ENCODE results near the gene TMEM184C. TPM values are rescaled to one million over a fixed set of nuclear protein-coding genes. Genes with fewer than 3 reads are reported as not detected.

TMEM184C gene
- total RNA-seq, 3 donors from 2014 or later, result 21.0 to 32.2 (median 26.9) TPM

GRCh38 chr4:147635348-147635747 lies 18.2 kb downstream of the TMEM184C start:
- Histone ChIP-seq H3K27me3 (no peaks in the 10 kb centered on the region), H3K36me3 (peaks cover 6% of the 10 kb centered on the region), H3K4me3 (no peak overlapping the region), H3K9me3 (no peaks in the 10 kb centered on the region), H3K27ac (no peak overlapping the region), H3K4me1 (no peaks in the 10 kb centered on the region)
- TF ChIP-seq POLR2A (IDR thresholded peaks at IDR 0.05) (no peak), POLR2AphosphoS5 (IDR thresholded peaks at IDR 0.05) (no peak), CTCF (IDR thresholded peaks at IDR 0.05) (no peak)
- no peak for DNase-seq (ENCODE audit: low spot score in 2 of 2)
- intact Hi-C loops (cut with DNase I; ENCODE audit: low total_unique reads), result no loop called here

- TF ChIP-seq POLR2AphosphoS5 (IDR thresholded peaks at IDR 0.05), result no peak
- TF ChIP-seq CTCF (IDR thresholded peaks at IDR 0.05), result no peak
- TF ChIP-seq POLR2A (IDR thresholded peaks at IDR 0.05), result no peak
- no peaks in the 10 kb centered on the region for H3K27me3 ChIP-seq
- no peak for DNase-seq (ENCODE audit: low spot score in 2 of 2)
- peaks cover 6% of the 10 kb centered on the region for H3K36me3 ChIP-seq
- H3K4me1 ChIP-seq, result no peaks in the 10 kb centered on the region
- H3K9me3 ChIP-seq, result no peaks in the 10 kb centered on the region
- intact Hi-C loops (cut with DNase I; ENCODE audit: low total_unique reads), result no loop called here
- H3K4me3 ChIP-seq, result no peak overlapping the region
- no peak overlapping the region for H3K27ac ChIP-seq
These were observed 21.2 kb downstream of the TMEM184C start for GRCh38 chr4:147638365-147638764.

GRCh38 chr4:147638942-147639341 lies 21.7 kb downstream of the TMEM184C start:
- Histone ChIP-seq H3K36me3 (peaks cover 6% of the 10 kb centered on the region), H3K27ac (no peak overlapping the region), H3K27me3 (no peaks in the 10 kb centered on the region), H3K4me3 (no peak overlapping the region), H3K9me3 (no peaks in the 10 kb centered on the region), H3K4me1 (no peaks in the 10 kb centered on the region)
- intact Hi-C loops (cut with DNase I; ENCODE audit: low total_unique reads), result no loop called here
- DNase-seq (ENCODE audit: low spot score in 2 of 2), result no peak
- no peak for TF ChIP-seq POLR2AphosphoS5 (IDR thresholded peaks at IDR 0.05)
- no peak for TF ChIP-seq POLR2A (IDR thresholded peaks at IDR 0.05)
- TF ChIP-seq CTCF (IDR thresholded peaks at IDR 0.05), result no peak

GRCh38 chr4:147639388-147639787 lies 22.2 kb downstream of the TMEM184C start:
- Histone ChIP-seq H3K4me1 (no peaks in the 10 kb centered on the region), H3K4me3 (no peak overlapping the region), H3K27ac (no peak overlapping the region), H3K36me3 (peaks cover 6% of the 10 kb centered on the region), H3K9me3 (no peaks in the 10 kb centered on the region), H3K27me3 (no peaks in the 10 kb centered on the region)
- TF ChIP-seq POLR2A (IDR thresholded peaks at IDR 0.05), result no peak
- TF ChIP-seq CTCF (IDR thresholded peaks at IDR 0.05), result no peak
- no peak for TF ChIP-seq POLR2AphosphoS5 (IDR thresholded peaks at IDR 0.05)
- no peak for DNase-seq (ENCODE audit: low spot score in 2 of 2)
- intact Hi-C loops (cut with DNase I; ENCODE audit: low total_unique reads), result no loop called here

GRCh38 chr4:147640331-147640730 lies 23.1 kb downstream of the TMEM184C start:
- peaks cover 3% of the 10 kb centered on the region for H3K36me3 ChIP-seq
- no peak for DNase-seq (ENCODE audit: low spot score in 2 of 2)
- no peak overlapping the region for H3K27ac ChIP-seq
- no peak for TF ChIP-seq CTCF (IDR thresholded peaks at IDR 0.05)
- TF ChIP-seq POLR2AphosphoS5 (IDR thresholded peaks at IDR 0.05), result no peak
- TF ChIP-seq POLR2A (IDR thresholded peaks at IDR 0.05), result no peak
- H3K4me1 ChIP-seq, result no peaks in the 10 kb centered on the region
- no peaks in the 10 kb centered on the region for H3K9me3 ChIP-seq
- H3K4me3 ChIP-seq, result no peak overlapping the region
- no peaks in the 10 kb centered on the region for H3K27me3 ChIP-seq
- intact Hi-C loops (cut with DNase I; ENCODE audit: low total_unique reads), result no loop called here

All from breast epithelium (tissue), 4 donors.